GM12865 (cell line): ENCODE measurements around the gene KRTAP3-1.
"Not testable (repeated sequence)": the region's sequence is repeated elsewhere in the genome, so short reads cannot be mapped to it uniquely, and the experiment has no call there.

Source experiments
- DNase-seq: peaks from one replicate; pipeline ENCODE4 v3.0.0; 2010; ENCODE audit warnings: low read depth
- H3K4me3 ChIP-seq: 2 replicates; pipeline ENCODE4 v1.5.1; 2011; ENCODE audit warnings: mild to moderate bottlenecking, low read depth, low read length, control low read depth
- TF ChIP-seq, protein P1 (sequence below): IDR thresholded peaks from 2 replicates; pipeline ENCODE4 v1.5.1; 2011; ENCODE audit warnings: low read length, control low read depth, low read depth, inconsistent platforms; ENCODE audit not compliant: insufficient read depth; ENCODE audit errors: missing control alignments

Gene KRTAP3-1

DNA sequence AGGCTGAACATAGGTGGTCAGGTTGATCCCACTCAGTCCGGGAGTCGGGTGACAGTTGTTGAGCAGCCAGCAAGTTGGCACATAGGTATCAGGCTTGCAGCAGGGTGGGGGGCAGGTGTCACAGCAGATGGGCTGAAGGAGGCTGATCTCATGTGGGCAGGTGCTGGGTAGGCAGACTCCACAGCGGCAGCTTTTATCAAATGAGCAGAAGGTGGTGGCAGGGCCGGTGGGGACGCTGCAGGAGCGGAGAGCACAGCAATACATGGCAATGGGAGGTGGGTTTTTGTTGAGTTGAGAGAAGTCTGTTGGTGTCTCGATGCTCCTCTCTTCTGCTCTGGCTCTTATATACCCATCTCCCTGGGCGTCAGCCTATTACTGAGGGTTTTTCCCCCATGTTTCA, at the start of gene KRTAP3-1:
Gene KRTAP3-1 (minus strand): TSS at position 318 of the 400 bp plus-strand sequence. CDS start 54 bp downstream, at position 264.
- no peak for DNase-seq
- TF ChIP-seq, protein P1, sequence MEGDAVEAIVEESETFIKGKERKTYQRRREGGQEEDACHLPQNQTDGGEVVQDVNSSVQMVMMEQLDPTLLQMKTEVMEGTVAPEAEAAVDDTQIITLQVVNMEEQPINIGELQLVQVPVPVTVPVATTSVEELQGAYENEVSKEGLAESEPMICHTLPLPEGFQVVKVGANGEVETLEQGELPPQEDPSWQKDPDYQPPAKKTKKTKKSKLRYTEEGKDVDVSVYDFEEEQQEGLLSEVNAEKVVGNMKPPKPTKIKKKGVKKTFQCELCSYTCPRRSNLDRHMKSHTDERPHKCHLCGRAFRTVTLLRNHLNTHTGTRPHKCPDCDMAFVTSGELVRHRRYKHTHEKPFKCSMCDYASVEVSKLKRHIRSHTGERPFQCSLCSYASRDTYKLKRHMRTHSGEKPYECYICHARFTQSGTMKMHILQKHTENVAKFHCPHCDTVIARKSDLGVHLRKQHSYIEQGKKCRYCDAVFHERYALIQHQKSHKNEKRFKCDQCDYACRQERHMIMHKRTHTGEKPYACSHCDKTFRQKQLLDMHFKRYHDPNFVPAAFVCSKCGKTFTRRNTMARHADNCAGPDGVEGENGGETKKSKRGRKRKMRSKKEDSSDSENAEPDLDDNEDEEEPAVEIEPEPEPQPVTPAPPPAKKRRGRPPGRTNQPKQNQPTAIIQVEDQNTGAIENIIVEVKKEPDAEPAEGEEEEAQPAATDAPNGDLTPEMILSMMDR: no peak

DNA sequence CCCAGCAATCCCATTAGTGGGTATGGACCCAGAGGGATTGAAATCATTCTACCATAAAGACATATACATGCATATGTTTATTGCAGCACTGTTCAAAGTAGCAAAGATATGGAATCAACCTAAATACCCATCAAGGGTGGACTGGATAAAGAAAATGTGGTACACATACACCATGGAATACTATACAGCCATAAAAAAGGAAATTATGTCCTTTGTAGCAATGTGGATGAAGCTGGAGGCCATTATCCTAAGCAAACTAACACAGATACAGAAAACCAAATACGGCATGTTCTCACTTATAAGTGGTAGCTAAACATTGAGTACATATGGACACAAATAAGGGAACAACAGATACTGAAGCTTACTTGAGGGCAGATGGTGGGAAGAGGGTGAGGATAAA, 48.6 kb upstream of the KRTAP3-1 start:
- DNase-seq: no peak
- TF ChIP-seq, protein P1: no peak
- H3K4me3 ChIP-seq: no peak overlapping the region

More for the DNA sequence above, at the start of gene KRTAP3-1:
- no peak within 1 kb of the TSS for H3K4me3 ChIP-seq

- H3K4me3 ChIP-seq, DNase-seq: not testable (repeated sequence)
Observed at GRCh38 chr17:41055130-41055529, 46.2 kb upstream of the KRTAP3-1 start, which contains the start of gene KRTAP2-2. KRTAP2-2 (minus strand) TSS chr17:41055230; CDS start chr17:41055211, 19 bp downstream.

- H3K4me3 ChIP-seq, DNase-seq: not testable (repeated sequence)
Observed at GRCh38 chr17:41054556-41054955, 45.6 kb upstream of the KRTAP3-1 start.

DNA sequence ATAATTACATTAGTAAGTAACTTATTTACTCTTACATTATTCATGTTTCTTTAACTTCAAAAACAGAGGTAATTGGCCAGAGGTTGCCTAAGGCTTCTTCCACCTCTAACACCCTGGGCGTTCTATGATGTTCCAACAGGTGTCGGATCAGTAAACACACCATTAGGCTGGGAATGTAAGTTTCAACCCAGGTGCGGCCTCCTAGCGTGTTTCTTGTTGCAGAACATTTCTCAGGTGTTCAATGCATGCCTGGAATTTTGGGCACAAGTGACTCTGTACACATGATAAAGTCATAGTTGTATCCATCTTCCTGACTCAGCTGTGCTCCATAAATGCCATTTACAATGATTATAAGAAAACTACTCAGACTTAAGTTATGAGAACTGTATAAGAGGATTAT, 45.1 kb upstream of the KRTAP3-1 start:
- no peak for DNase-seq
- TF ChIP-seq, protein P1: no peak
- no peak overlapping the region for H3K4me3 ChIP-seq

DNA sequence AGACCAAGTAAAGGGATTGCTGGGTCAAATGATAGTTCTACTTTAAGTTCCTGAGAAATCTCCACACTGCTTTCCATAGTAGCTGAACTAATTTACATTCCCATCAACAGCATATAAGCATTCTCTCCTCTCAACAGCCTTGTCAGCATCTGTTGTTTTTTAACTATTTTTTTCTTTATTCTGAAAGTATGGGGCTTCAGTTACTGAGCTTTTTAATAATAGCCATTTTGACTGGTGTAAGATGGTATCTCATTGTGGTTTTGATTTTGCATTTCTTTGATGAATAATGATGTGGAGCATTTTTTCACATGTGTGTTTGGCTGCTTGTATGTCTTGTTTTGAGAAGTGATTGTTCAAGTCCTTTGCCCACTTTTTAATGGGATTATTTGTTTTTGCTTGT, 43.6 kb upstream of the KRTAP3-1 start:
- DNase-seq: no peak
- H3K4me3 ChIP-seq: no peak overlapping the region
- TF ChIP-seq, protein P1: no peak

DNA sequence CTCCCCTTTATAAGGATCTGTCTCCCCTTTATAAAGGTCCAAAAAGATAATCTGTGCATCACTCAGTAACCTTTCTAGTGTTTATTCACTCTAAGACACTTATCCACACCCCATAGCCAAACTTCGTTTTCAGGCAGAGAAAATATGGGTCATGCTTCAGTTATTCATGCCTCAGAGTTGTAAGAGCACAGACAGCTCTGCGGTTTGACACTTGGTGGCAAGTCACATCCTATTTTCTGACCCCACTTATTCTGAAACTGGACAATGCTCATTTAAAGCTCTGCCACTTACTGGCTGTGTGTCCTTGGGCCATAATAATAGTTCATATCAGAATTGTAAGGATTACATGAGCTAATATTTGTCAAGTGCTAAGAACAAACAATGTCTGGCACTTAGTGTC, 40.2 kb upstream of the KRTAP3-1 start:
- peak; percentile 33 for DNase-seq
- H3K4me3 ChIP-seq: no peak overlapping the region
- TF ChIP-seq, protein P1: no peak

- H3K4me3 ChIP-seq: no peak overlapping the region
- TF ChIP-seq, protein P1: no peak
- no peak for DNase-seq
Observed at GRCh38 chr17:41048441-41048840, 39.5 kb upstream of the KRTAP3-1 start.

DNA sequence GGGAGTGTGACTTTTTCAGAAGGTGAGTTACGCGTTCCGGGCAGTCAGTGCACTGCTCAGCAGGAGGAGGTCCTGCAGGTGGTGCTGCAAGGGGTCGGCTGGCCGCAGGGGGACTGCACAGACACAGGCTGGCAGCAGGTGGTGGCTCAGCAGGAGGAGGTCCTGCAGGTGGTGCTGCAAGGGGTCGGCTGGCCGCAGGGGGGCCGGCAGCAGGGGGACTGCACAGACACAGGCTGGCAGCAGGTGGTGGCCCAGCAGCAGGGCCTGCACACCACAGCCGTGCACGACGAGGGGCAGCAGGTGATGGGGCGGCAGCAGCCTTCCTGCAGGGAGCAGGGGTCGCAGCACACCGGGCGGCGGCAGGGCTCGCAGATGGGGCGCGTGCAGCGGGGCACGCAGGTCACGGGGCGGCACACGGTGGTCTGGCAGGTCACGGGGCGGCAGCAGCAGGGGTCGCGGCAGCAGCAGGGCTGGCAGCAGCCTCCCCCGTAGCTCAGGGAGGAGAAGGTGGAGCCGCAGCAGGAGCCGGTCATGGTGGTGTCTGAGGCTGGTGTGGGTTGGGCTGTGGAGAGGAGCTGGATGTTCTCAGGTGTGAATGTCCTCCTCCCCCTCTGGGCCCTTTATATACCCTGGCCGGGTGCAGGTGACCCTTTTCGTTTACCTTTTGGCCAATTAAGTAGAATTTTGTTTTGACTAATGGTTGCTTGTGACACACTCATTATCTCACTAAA, 38.0 kb upstream of the KRTAP3-1 start, which contains the start of gene KRTAP2-1:
Gene KRTAP2-1 (minus strand): TSS at position 582 of the 731 bp plus-strand sequence. CDS start 49 bp downstream, at position 533.
- DNase-seq: not testable (repeated sequence)

More for the DNA sequence above, 38.0 kb upstream of the KRTAP3-1 start, which contains the start of gene KRTAP2-1:
- not testable (repeated sequence) for H3K4me3 ChIP-seq
